ENCODE results near the gene PRAMEF25.
"Not testable (repeated sequence)": the region's sequence is repeated elsewhere in the genome, so short reads cannot be mapped to it uniquely, and the experiment has no call there.

GRCh38 chr1:13056475-13056874 lies 14.1 kb upstream of the PRAMEF25 start, which contains the start of gene PRAMEF27:
- TF ChIP-seq, protein P1, sequence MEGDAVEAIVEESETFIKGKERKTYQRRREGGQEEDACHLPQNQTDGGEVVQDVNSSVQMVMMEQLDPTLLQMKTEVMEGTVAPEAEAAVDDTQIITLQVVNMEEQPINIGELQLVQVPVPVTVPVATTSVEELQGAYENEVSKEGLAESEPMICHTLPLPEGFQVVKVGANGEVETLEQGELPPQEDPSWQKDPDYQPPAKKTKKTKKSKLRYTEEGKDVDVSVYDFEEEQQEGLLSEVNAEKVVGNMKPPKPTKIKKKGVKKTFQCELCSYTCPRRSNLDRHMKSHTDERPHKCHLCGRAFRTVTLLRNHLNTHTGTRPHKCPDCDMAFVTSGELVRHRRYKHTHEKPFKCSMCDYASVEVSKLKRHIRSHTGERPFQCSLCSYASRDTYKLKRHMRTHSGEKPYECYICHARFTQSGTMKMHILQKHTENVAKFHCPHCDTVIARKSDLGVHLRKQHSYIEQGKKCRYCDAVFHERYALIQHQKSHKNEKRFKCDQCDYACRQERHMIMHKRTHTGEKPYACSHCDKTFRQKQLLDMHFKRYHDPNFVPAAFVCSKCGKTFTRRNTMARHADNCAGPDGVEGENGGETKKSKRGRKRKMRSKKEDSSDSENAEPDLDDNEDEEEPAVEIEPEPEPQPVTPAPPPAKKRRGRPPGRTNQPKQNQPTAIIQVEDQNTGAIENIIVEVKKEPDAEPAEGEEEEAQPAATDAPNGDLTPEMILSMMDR (IDR thresholded peaks at IDR 0.05 in 4 of 5, conservative IDR thresholded peaks at IDR 0.05 in 1 of 5): not testable (repeated sequence)
- not testable (repeated sequence) for TF ChIP-seq POLR2A (IDR thresholded peaks at IDR 0.05)

Measured in gastrocnemius medialis (tissue), 4 donors.